Pancreas (tissue), 10 donors: ENCODE results near the gene UNC45B. TPM values are rescaled to one million over a fixed set of nuclear protein-coding genes. Genes with fewer than 3 reads are reported as not detected.

ENCODE experiments used
- ATAC-seq, 4 donors: fragments of 200-7000 bp; cut with Tn5 transposase; one replicate each; pipeline versions ENCODE4 v1.8.0 to v1.9.1; 2020; ENCODE audit warnings: mild to moderate bottlenecking in 4 of 4, moderate library complexity in 4 of 4
- DNase-seq, 6 donors: peaks; one replicate each; pipeline ENCODE4 v3.0.0-alpha.2; 2020
- FAIRE-seq: peaks from 2 replicates; lab custom pipeline; 2012; peaks lifted over from hg19 to GRCh38; lab: Jason Lieb, UNC
- H3K27ac ChIP-seq, 4 donors: fragments of 200-600 bp; sonication (generic); 1 replicate in 3 of 4; 2 replicates in 1 of 4; pipeline versions ENCODE4 v1.5.0 to v1.8.0; 2020
- H3K27me3 ChIP-seq, 4 donors: fragments of 200-600 bp; one replicate each; pipeline ENCODE4 v1.8.0; 2021
- H3K36me3 ChIP-seq, 3 donors: fragments of 200-600 bp; sonication (generic) in 1 of 3; one replicate each; pipeline versions ENCODE4 v1.5.0 to v1.8.0; 2020 to 2021
- H3K4me1 ChIP-seq, 3 donors: fragments of 200-600 bp; one replicate each; pipeline ENCODE4 v1.8.0; 2021
- H3K4me3 ChIP-seq, 4 donors: fragments of 200-600 bp; sonication (generic) in 2 of 4; one replicate each; pipeline versions ENCODE4 v1.5.0 to v1.8.0; 2020 to 2021
- H3K9me3 ChIP-seq, 4 donors: fragments of 200-600 bp; one replicate each; pipeline ENCODE4 v1.8.0; 2021
- CTCF ChIP-seq, 4 donors: fragments of 200-600 bp; sonication (generic) in 3 of 4; IDR thresholded peaks; one replicate each; pipeline versions ENCODE4 v1.5.0 to v1.8.0; 2021; ENCODE audit warnings: antibody characterized with exemption in 4 of 4
- WGBS, 2 donors: extraction: QIAGEN DNeasy Blood & Tissue Kit; methylation state at CpG; one replicate each; pipeline ENCODE4 v1.1.7; 2013; 5-methylcytosine and 5-hydroxymethylcytosine counted together
- intact Hi-C, 3 donors: fragments of 100-400 bp; cut with DNase I; formaldehyde crosslinking; loops; one replicate each; pipeline versions ENCODE4 v1.11.1 to v1.14.2; 2022
- polyA plus RNA-seq, 2 donors: library from polyadenylated mRNA; stranded (reverse); fragments of 200-250 nt; gene quantifications; one replicate each; pipeline ENCODE4 v1.2.3, GENCODE V29; 2013
- total RNA-seq, 6 donors: library from RNA; stranded (reverse); fragmentation: NEBNext Ultra II Directional in 4 of 6; extraction: Animal tissue kit (Norgen Biotek cat#: 25700) in 4 of 6; gene quantifications; one replicate each; pipeline versions ENCODE4 v1.2.1 to v1.2.4, GENCODE V29; 2021 to 2023
- donor health status: healthy with polysubstance abuse.
- donor health status: DM: no; HTN: no; CAD: no; lungs with moderate emphysema.
- donor health status: DM: no; HTN: no; CAD: no.
- donor health status: control.
- donor health status: control.
- donor health status: Bipolar disorder and iron deficiency.
- donor health status: DM: yes; HTN: yes; CAD: no.
- donor health status: DM: no; HTN: no; CAD: no.
- donor health status: DM: no; HTN: no; CAD: no.
- donor health status: DM: yes; HTN: yes; CAD: no.

UNC45B gene
- under 1 TPM in 2 of 6 donors, not detected in 4; 0.04 to 0.06 TPM for total RNA-seq
- under 1 TPM in 1 of 2 donors, not detected in 1; 0.02 TPM for polyA plus RNA-seq

- Histone ChIP-seq H3K27me3 (no peaks in the 10 kb centered on the region), H3K4me1 (no peaks in the 10 kb centered on the region), H3K9me3 (no peaks in the 10 kb centered on the region), H3K27ac (no peak within 1 kb of the TSS), H3K36me3 (no peaks in the 10 kb centered on the region), H3K4me3 (no peak within 1 kb of the TSS)
- no peak for TF ChIP-seq CTCF (IDR thresholded peaks at IDR 0.05)
- WGBS, 2 donors, result 56 to 61% methylated on average over 4 of the region's 4 CpGs
- no peak for DNase-seq
- FAIRE-seq, result no peak
- intact Hi-C loops, result no loop called here
- no peak for ATAC-seq
Measured at GRCh38 chr17:35147375-35147905, at the start of gene UNC45B. Gene UNC45B, plus strand, starts transcription at chr17:35147817. Its CDS starts 447 bp downstream, at chr17:35148264.

GRCh38 chr17:35099908-35100307 is 47.7 kb upstream of the UNC45B start:
- no peak overlapping the region for H3K4me3 ChIP-seq
- no peaks in the 10 kb centered on the region for H3K9me3 ChIP-seq
- DNase-seq (no peak), FAIRE-seq (no peak), ATAC-seq (peak in 2 of 4 donors; percentile 58 to 74)
- intact Hi-C loops, result loop anchor here in 1 of 3 donors (10.0 kb wide), 1 partner anchor 95 kb away; no protein-coding TSS in a partner anchor
- WGBS, 2 donors, result 85 to 90% methylated on average over 3 of the region's 3 CpGs
- H3K27ac ChIP-seq, result no peak overlapping the region
- H3K4me1 ChIP-seq, result no peaks in the 10 kb centered on the region
- H3K27me3 ChIP-seq, result no peaks in the 10 kb centered on the region
- no peak for TF ChIP-seq CTCF (IDR thresholded peaks at IDR 0.05)
- peaks cover 0 to 15% (median 0%) of the 10 kb centered on the region in 3 donors for H3K36me3 ChIP-seq

- Histone ChIP-seq H3K4me3 (no peak overlapping the region), H3K27me3 (no peaks in the 10 kb centered on the region), H3K9me3 (no peaks in the 10 kb centered on the region), H3K4me1 (no peaks in the 10 kb centered on the region), H3K36me3 (peaks cover 0 to 15% (median 0%) of the 10 kb centered on the region in 3 donors), H3K27ac (no peak overlapping the region)
- DNase-seq, result no peak
- no peak for FAIRE-seq
- intact Hi-C loops, result no loop called here
- no peak for ATAC-seq
- WGBS, 2 donors, result 91 to 92% methylated on average over 14 of the region's 14 CpGs
- no peak for TF ChIP-seq CTCF (IDR thresholded peaks at IDR 0.05)
Measured at GRCh38 chr17:35101036-35101435, 46.6 kb upstream of the UNC45B start.

- intact Hi-C loops, result no loop called here
- Histone ChIP-seq H3K27ac (no peak overlapping the region), H3K9me3 (no peaks in the 10 kb centered on the region), H3K4me1 (no peaks in the 10 kb centered on the region), H3K27me3 (no peaks in the 10 kb centered on the region), H3K4me3 (no peak overlapping the region), H3K36me3 (peaks cover 0 to 15% (median 0%) of the 10 kb centered on the region in 3 donors)
- ATAC-seq, result no peak
- no peak for DNase-seq
- TF ChIP-seq CTCF (IDR thresholded peaks at IDR 0.05), result no peak
- 95 to 100% methylated on average over 2 of the region's 2 CpGs for WGBS, 2 donors
- FAIRE-seq, result no peak
Measured at GRCh38 chr17:35101725-35102124, 45.9 kb upstream of the UNC45B start.

GRCh38 chr17:35103271-35103670 is 44.3 kb upstream of the UNC45B start:
- peaks cover 0 to 15% (median 0%) of the 10 kb centered on the region in 3 donors for H3K36me3 ChIP-seq
- TF ChIP-seq CTCF (IDR thresholded peaks at IDR 0.05), result no peak
- intact Hi-C loops, result no loop called here
- H3K27me3 ChIP-seq, result no peaks in the 10 kb centered on the region
- WGBS, 2 donors, result 89 to 98% methylated on average over 5 of the region's 5 CpGs
- no peak for DNase-seq
- H3K4me1 ChIP-seq, result no peaks in the 10 kb centered on the region
- FAIRE-seq, result no peak
- H3K9me3 ChIP-seq, result no peaks in the 10 kb centered on the region
- ATAC-seq, result no peak
- H3K27ac ChIP-seq, result no peak overlapping the region
- H3K4me3 ChIP-seq, result no peak overlapping the region
